BLaER1 (cell line): ENCODE data around the gene PSD.
A peak's percentile ranks its signal among the peaks of the same experiment; 100 is the strongest.
"Not testable (repeated sequence)": the region's sequence is repeated elsewhere in the genome, so short reads cannot be mapped to it uniquely, and the experiment has no call there.

Experiments used
- H3K27ac ChIP-seq: shearing (Covaris generic); formaldehyde crosslinking; 2 replicates; pipeline ENCODE4 v1.8.1; 2022
- H3K27me3 ChIP-seq: shearing (Covaris generic); formaldehyde crosslinking; 2 replicates; pipeline ENCODE4 v1.8.1; 2022
- H3K36me3 ChIP-seq: shearing (Covaris generic); formaldehyde crosslinking; 2 replicates; pipeline ENCODE4 v1.8.1; 2022
- H3K4me1 ChIP-seq: shearing (Covaris generic); formaldehyde crosslinking; 2 replicates; pipeline ENCODE4 v1.8.1; 2022
- H3K4me2 ChIP-seq: shearing (Covaris generic); formaldehyde crosslinking; 2 replicates; pipeline ENCODE4 v1.8.1; 2022
- H3K4me3 ChIP-seq: shearing (Covaris generic); formaldehyde crosslinking; 2 replicates; pipeline ENCODE4 v1.8.1; 2022
- H3K9ac ChIP-seq: shearing (Covaris generic); formaldehyde crosslinking; 2 replicates; pipeline ENCODE4 v1.8.1; 2022
- H3K9me3 ChIP-seq: shearing (Covaris generic); formaldehyde crosslinking; 2 replicates; pipeline ENCODE4 v1.8.1; 2022
- H4K20me1 ChIP-seq: shearing (Covaris generic); formaldehyde crosslinking; 2 replicates; pipeline ENCODE4 v1.8.1; 2022
- Cebpa-rat ChIP-seq: shearing (Covaris generic); IDR thresholded peaks from 2 replicates; pipeline ENCODE4 v1.8.1; 2022

Gene PSD

DNA sequence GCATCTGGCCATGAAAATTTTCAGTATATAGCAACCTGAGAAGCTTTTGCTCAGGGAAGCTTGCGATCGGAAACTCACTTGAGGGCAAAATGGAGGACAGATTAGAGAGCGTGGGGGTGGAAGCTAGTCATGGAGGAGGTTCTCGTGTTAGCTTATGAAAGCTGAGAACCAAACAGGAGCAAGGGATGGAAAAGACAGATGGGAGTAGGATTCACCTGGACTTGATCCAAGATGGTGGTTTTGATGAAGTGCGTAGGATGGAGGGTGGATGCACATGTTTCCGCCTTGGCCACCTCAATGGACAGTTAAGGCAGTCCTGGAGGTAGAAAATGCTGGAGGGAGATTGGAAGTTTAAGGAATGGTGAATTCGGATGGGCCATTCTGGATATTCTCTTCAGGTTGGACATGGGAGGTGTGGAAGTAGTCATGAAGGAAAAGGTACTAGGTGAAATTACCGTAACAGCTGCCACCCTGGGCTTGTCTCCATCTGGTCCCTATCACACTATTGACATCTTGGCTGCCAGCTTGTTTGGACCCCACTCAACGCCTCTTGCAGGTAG, 39.1 kb upstream of the PSD start:
- Histone ChIP-seq H3K4me2 (no peak overlapping the region), H3K9me3 (no peaks in the 10 kb centered on the region), H3K27ac (no peak overlapping the region), H3K9ac (no peak overlapping the region), H4K20me1 (0 out of 2 replicates have a peak, but pooled peaks cover 5% of the 10 kb centered on the region), H3K4me3 (no peak overlapping the region), H3K4me1 (peaks cover 26% of the 10 kb centered on the region), H3K36me3 (peaks cover 41% of the 10 kb centered on the region), H3K27me3 (no peaks in the 10 kb centered on the region)
- TF ChIP-seq Cebpa-rat: no peak

DNA sequence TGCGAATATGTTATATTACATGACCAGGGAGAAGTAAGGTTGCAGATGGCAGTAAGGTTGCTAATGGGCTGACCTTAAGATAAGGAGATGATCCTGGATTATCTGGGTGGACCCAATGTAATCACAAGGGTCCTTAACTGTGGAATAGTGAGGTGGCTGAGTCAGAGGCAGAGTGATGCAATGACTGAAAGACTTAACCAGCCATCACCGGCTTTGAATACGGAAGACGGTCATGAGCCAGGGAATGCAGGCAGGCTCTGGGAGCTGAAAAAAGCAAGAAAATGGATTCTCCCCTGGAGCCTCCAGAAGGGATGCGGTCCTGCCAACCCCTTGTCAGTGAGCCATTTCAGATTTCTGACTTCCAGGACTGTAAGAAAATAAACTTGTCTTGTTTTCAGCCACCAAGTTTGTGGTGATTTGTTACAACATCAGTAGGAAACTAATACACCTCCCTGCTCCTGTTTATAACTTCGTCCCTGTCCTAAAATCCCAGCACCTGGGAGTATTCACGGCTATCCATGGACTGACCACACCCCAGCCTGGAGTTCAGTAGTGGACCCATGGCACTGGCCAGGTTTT, 37.4 kb upstream of the PSD start:
- no peak overlapping the region for H3K4me3 ChIP-seq
- no peaks in the 10 kb centered on the region for H3K9me3 ChIP-seq
- H3K4me2 ChIP-seq: no peak overlapping the region
- H3K27me3 ChIP-seq: no peaks in the 10 kb centered on the region
- H3K4me1 ChIP-seq: peaks cover 29% of the 10 kb centered on the region
- H4K20me1 ChIP-seq: peaks cover 8% of the 10 kb centered on the region; the same call in 1 of the 2 replicates
- no peak overlapping the region for H3K9ac ChIP-seq
- no peak for TF ChIP-seq Cebpa-rat
- H3K36me3 ChIP-seq: peaks cover 48% of the 10 kb centered on the region
- no peak overlapping the region for H3K27ac ChIP-seq

DNA sequence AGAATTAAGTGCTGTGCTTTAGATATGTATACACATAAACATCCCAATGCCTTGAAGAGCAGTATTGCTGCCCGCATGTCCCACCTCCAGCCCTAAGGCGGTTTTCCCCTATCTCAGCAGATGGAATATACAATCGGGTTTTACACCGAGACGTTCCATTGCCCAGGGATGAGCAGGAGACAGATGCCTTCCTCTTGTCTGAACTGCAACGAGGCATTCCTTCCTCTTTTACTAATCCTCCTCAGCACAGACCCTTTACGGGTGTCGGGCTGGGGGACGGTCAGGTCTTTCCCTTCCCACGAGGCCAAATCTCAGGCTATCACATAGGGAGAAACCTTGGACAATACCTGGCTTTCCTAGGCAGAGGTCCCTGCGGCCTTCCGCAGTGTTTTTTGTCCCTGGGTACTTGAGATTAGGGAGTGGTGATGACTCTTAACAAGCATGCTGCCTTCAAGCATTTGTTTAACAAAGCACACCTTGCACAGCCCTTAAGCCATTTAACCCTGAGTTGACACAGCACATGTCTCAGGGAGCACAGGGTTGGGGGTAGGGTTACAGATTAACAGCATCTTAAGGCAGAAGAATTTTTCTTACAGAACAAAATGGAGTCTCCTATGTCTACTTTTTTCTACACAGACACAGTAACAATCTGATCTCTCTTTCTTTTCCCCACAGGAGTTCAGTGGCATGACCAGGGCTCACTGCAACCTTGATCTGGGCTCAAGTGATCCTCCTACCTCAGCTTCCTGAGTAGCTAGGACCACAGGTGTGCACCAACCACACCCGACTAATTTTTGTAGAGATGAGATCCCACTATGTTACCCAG, 36.3 kb upstream of the PSD start:
- not testable (repeated sequence) for H3K9me3 ChIP-seq, H3K9ac ChIP-seq, H4K20me1 ChIP-seq, H3K27ac ChIP-seq, H3K27me3 ChIP-seq, H3K4me2 ChIP-seq, H3K4me3 ChIP-seq
- H3K36me3 ChIP-seq: peaks cover 48% of the 10 kb centered on the region
- peaks cover 20% of the 10 kb centered on the region for H3K4me1 ChIP-seq

DNA sequence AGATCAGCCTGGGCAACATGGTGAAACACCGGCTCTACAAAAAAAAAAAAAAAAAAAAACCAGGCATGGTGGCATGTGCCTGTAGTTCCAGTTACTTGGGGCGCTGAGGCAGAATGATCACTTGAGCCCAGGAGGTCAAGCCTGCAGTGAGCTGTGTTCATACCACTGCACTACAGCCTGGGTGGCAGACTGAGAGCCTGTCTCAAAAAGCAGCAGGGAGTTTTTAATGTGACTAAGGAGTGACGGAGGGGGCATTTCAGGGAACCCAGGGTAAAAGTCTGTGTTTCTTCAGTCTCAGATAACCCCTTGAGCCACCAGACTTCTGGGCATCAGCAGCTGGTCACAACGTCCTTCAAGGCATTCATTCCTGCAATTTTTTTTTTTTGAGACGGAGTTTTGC, 34.9 kb upstream of the PSD start:
- H3K4me3 ChIP-seq: no peak overlapping the region
- peaks cover 48% of the 10 kb centered on the region for H3K36me3 ChIP-seq
- H3K4me2 ChIP-seq: no peak overlapping the region
- peaks cover 28% of the 10 kb centered on the region for H3K4me1 ChIP-seq
- no peak for TF ChIP-seq Cebpa-rat
- no peak overlapping the region for H3K9ac ChIP-seq
- peaks cover 9% of the 10 kb centered on the region; the same call in 1 of the 2 replicates for H4K20me1 ChIP-seq
- no peaks in the 10 kb centered on the region for H3K9me3 ChIP-seq
- H3K27me3 ChIP-seq: no peaks in the 10 kb centered on the region
- no peak overlapping the region for H3K27ac ChIP-seq

DNA sequence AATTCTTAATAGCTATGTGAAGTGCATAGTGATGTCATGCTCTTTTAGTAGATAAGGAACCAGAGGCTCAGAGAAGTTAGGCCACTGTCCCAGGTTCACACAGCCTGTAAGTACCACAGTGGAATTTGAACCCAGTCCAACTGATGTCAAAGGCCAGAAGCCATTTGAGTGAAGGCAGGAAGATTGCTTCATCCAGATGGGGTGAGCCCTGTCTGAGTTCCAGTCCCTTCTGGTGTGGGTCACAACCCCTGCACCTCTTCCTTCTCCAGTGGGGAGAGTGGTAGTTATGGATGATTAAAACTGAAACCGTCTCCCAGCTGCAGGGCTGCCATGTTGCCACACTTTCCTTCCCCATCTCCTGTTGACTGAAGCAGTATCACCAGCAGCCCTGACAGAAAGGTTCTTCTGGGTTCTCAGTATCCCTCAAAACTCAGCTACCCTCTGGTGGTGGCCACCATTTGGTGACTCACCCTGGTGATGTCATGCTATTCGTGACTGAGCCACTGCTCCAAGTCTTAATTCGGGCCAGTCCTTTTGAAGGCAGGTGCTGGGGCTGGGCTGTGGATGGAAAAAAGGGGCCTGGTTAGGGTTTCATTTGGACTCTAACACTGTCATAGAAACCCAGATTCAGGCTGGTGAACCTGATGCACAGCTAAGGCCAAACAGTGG, 34.2 kb upstream of the PSD start:
- H3K9ac ChIP-seq: no peak overlapping the region
- peak overlapping the region; percentile 95 for H3K4me2 ChIP-seq
- no peak overlapping the region for H3K4me3 ChIP-seq
- peaks cover 9% of the 10 kb centered on the region; the same call in 1 of the 2 replicates for H4K20me1 ChIP-seq
- peaks cover 48% of the 10 kb centered on the region for H3K36me3 ChIP-seq
- H3K27ac ChIP-seq: no peak overlapping the region
- no peak for TF ChIP-seq Cebpa-rat
- H3K9me3 ChIP-seq: no peaks in the 10 kb centered on the region
- peaks cover 28% of the 10 kb centered on the region for H3K4me1 ChIP-seq
- H3K27me3 ChIP-seq: no peaks in the 10 kb centered on the region

DNA sequence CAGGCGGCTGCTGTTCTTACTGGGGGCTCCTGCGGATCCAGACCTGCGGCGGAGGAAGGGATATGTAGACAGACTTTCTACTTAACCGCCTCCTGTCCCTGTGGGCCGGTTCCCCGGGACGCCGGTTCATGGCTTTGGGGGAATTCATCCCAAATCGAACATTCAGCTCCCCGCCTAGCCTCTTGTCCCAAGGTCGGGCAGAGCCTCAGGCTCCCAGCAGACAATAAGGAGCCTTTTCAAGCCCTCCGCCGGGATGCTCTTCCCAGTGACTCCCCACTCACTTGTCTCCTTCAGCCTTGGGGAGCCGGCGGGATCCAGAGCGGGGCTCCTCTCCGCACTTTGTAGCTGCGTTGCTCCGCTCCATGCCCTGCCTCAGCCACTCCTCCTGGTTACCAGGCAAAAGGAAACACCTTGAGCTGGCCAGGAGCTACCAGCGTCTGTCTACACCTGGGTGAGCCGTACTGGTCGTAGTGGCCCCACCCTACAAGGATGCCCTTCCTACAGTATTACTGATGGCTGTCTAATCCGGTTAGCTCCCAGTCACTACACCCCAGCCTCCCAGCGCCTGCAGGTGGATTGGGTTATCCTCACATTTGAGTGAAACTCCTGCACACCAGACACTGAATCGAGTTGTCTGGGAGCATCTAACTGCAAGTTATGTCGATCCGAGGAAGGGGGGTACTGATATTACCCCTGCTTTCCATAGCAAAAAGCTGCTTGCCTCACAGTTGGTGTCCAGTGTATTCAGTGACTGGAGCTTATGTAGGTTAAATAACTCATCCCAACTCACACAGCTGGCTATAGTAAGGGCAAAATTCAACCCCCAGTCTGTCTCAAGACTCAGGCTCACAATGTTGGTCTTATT, 32.8 kb upstream of the PSD start, which contains the start of gene C10orf95:
C10orf95 (minus strand) TSS at position 439 of the 865 bp plus-strand sequence. CDS start 450 bp downstream, outside the sequence.
- Histone ChIP-seq H4K20me1 (peaks cover 9% of the 10 kb centered on the region; the same call in 1 of the 2 replicates), H3K4me1 (peaks cover 28% of the 10 kb centered on the region), H3K4me2 (peak within 1 kb of the TSS; percentile 95), H3K27me3 (no peaks in the 10 kb centered on the region), H3K9me3 (no peaks in the 10 kb centered on the region), H3K27ac (peak within 1 kb of the TSS; percentile 96), H3K36me3 (peaks cover 43% of the 10 kb centered on the region), H3K9ac (peak within 1 kb of the TSS; percentile 97), H3K4me3 (peak within 1 kb of the TSS; percentile 97)
- TF ChIP-seq Cebpa-rat: no peak

DNA sequence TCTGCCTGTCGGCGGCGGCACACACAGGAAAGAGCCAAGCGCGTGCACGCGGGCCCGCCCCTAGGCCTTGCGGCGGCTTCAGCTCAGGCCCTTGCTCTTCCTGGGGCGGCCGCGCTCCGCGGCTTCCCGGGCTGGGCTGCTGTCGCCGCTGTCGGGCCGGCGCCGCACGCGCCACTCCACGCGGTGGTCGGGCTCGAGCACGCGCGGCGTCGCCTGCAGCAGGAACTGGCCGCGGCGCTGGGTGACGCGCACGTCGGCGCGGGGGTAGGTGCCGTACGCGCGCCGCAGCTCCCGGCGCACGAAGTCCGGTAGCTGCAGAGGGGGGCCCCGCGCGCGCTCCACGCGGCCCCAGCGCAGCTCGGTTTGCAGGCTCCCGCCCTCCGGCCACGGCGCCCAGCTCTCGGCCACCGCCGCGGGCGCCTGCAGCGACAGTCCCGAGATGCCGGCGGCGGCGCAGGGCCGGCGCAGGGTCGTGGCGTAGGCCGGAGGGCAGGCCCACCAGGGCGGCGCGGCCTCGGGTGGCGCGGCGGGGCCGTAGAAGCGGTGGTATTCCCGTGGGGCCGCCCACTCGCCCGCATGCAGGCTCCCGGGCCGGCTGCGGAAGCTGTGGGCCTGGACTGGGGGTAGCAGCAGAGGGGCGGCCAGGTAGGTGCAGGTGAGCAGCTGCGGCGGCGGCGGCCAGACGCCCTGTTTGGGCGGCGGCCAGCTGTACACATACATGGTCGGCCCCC, 32.0 kb upstream of the PSD start:
- Histone ChIP-seq H3K36me3 (peaks cover 35% of the 10 kb centered on the region), H3K4me3 (peak overlapping the region; percentile 97), H3K4me2 (peak overlapping the region; percentile 95), H3K27ac (peak overlapping the region; percentile 96), H3K9me3 (no peaks in the 10 kb centered on the region), H3K27me3 (no peaks in the 10 kb centered on the region), H4K20me1 (peaks cover 9% of the 10 kb centered on the region; the same call in 1 of the 2 replicates), H3K9ac (peak overlapping the region; percentile 97), H3K4me1 (peaks cover 28% of the 10 kb centered on the region)
- no peak for TF ChIP-seq Cebpa-rat

DNA sequence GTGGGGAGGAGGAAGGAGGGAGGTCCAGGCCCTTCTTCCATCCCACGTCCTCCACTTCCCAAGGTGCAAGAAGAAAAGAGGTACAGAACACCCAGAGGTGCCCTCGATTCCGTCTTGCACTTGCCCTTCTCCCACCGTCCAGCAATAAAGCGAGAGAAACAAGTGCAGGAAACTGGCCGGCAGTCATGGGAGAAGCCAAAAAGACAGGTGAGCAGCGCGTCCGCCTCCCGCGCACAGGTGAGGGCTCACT, 31.5 kb upstream of the PSD start:
- Histone ChIP-seq H3K4me2 (peak overlapping the region; percentile 95), H3K9ac (peak overlapping the region; percentile 97), H3K36me3 (peaks cover 30% of the 10 kb centered on the region), H3K27ac (peak overlapping the region; percentile 96), H3K4me1 (peaks cover 28% of the 10 kb centered on the region), H3K4me3 (peak overlapping the region; percentile 97), H3K27me3 (no peaks in the 10 kb centered on the region), H4K20me1 (peaks cover 9% of the 10 kb centered on the region; the same call in 1 of the 2 replicates), H3K9me3 (no peaks in the 10 kb centered on the region)
- TF ChIP-seq Cebpa-rat: no peak
